BE2C (cell line): ENCODE data around the gene EID2B.

Experiments
- DNase-seq: peaks from one replicate; pipeline ENCODE4 v3.0.0-alpha.2; 2020
- H3K27me3 ChIP-seq: fragments of 250-450 bp; sonication (Bioruptor Pico); 2 replicates; pipeline ENCODE4 v1.5.1; 2020; ENCODE audit warnings: mild to moderate bottlenecking
- H3K36me3 ChIP-seq: fragments of 250-450 bp; sonication (Bioruptor Pico); 2 replicates; pipeline ENCODE4 v1.5.1; 2020; ENCODE audit warnings: mild to moderate bottlenecking
- H3K4me1 ChIP-seq: fragments of 250-450 bp; sonication (Bioruptor Pico); 2 replicates; pipeline ENCODE4 v1.5.1; 2020
- H3K4me3 ChIP-seq: 2 replicates; pipeline ENCODE4 v1.5.1; 2011; ENCODE audit warnings: low read depth, low read length
- H3K9me3 ChIP-seq: fragments of 250-450 bp; sonication (Bioruptor Pico); 2 replicates; pipeline ENCODE4 v1.5.1; 2020
- TF ChIP-seq, protein P1 (sequence below): IDR thresholded peaks from 2 replicates; pipeline ENCODE4 v1.5.1; 2012; ENCODE audit warnings: mild to moderate bottlenecking, low read depth, low read length

EID2B gene

DNA sequence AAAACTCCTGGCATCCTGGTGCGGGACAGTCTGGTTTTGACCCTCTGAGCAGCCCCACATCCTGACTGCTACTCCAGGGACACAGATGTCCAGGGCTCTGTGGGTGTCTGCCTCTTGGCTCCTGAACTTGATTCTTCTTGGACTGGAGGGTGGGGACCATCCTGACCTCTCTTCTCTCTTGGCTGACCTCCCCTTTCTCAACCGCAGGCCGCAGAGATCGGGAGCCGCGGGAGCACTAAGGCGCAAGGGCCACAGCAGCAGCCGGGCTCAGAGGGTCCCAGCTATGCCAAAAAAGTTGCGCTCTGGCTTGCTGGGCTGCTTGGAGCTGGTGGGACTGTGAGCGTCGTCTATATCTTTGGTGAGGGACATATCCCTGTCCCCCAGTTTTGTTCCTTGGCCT lies 51.0 kb downstream of the EID2B start:
- Histone ChIP-seq H3K36me3 (peaks cover 24% of the 10 kb centered on the region), H3K9me3 (no peaks in the 10 kb centered on the region), H3K4me1 (peaks cover 4% of the 10 kb centered on the region; the same call in 1 of the 2 replicates), H3K27me3 (no peaks in the 10 kb centered on the region), H3K4me3 (peak overlapping the region; percentile 80)
- TF ChIP-seq, protein P1, sequence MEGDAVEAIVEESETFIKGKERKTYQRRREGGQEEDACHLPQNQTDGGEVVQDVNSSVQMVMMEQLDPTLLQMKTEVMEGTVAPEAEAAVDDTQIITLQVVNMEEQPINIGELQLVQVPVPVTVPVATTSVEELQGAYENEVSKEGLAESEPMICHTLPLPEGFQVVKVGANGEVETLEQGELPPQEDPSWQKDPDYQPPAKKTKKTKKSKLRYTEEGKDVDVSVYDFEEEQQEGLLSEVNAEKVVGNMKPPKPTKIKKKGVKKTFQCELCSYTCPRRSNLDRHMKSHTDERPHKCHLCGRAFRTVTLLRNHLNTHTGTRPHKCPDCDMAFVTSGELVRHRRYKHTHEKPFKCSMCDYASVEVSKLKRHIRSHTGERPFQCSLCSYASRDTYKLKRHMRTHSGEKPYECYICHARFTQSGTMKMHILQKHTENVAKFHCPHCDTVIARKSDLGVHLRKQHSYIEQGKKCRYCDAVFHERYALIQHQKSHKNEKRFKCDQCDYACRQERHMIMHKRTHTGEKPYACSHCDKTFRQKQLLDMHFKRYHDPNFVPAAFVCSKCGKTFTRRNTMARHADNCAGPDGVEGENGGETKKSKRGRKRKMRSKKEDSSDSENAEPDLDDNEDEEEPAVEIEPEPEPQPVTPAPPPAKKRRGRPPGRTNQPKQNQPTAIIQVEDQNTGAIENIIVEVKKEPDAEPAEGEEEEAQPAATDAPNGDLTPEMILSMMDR, result no peak
- DNase-seq, result no peak

DNA sequence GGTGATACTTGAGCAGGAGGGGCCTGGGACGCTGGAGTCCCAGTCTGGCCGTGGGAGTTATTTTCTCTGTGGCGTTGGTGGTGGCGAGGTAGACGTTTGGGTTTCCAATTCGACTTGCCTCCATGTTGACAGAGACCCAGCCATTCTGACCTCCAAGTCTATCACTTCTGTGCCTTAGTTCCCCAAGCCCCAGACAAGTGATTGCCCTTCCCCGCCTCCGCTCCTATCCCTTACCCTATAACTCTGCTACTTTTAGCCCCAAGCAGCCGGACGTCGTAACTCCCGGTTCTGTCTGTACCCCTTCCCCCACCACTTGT lies 51.5 kb downstream of the EID2B start:
- H3K36me3 ChIP-seq, result peaks cover 21% of the 10 kb centered on the region
- TF ChIP-seq, protein P1, result no peak

More for the DNA sequence above, 51.5 kb downstream of the EID2B start:
- Histone ChIP-seq H3K4me3 (peak overlapping the region; percentile 80), H3K4me1 (peaks cover 4% of the 10 kb centered on the region; the same call in 1 of the 2 replicates), H3K9me3 (no peaks in the 10 kb centered on the region), H3K27me3 (no peaks in the 10 kb centered on the region)
- no peak for DNase-seq
